T-cell (primary cell): ENCODE results near the gene TYK2. TPM values are rescaled to one million over a fixed set of nuclear protein-coding genes. Genes with fewer than 3 reads are reported as not detected.

ENCODE experiments used
- ATAC-seq, 4 experiments: fragments of 200-7000 bp in 3 of 4; fragments of 150-1000 bp in 1 of 4; cut with Tn5 transposase; replicated peaks in 1 of 4; 1 replicate in 3 of 4; 2 replicates in 1 of 4; pipeline ENCODE4 v1.10.0; 2021; ENCODE audit warnings: moderate library complexity in 3 of 4, mild to moderate bottlenecking in 2 of 4, moderate number of reproducible peaks in 1 of 4
- CTCF ChIA-PET, 2 donors: fragments of 300-600 bp; sonication (Branson Sonifier 250); formaldehyde crosslinking; loops; one replicate each; lab custom pipeline; 2022; ENCODE audit warnings: antibody characterized with exemption in 2 of 2; lab: Charles Lee
- POLR2A ChIA-PET, 2 donors: fragments of 300-600 bp; sonication (Branson Sonifier 250); formaldehyde crosslinking; loops; one replicate each; lab custom pipeline; 2022; ENCODE audit warnings: antibody characterized with exemption in 2 of 2; lab: Charles Lee
- DNase-seq, 35 experiments: peaks; one replicate each; pipeline versions ENCODE4 v3.0.0 to v3.0.0-alpha.2; 2013 to 2023
- H3K27ac ChIP-seq: one replicate; pipeline ENCODE4 v1.5.1; 2013; ENCODE audit warnings: low read length
- H3K27me3 ChIP-seq, 2 experiments: replicated peaks in 1 of 2; 1 replicate in 1 of 2; 2 replicates in 1 of 2; pipeline versions ENCODE4 v1.6.1 to v1.7.0; 2013; ENCODE audit warnings: low read length in 1 of 2, mixed read lengths in 1 of 2; ENCODE audit not compliant: control insufficient read depth in 2 of 2, insufficient read depth in 2 of 2; ENCODE audit errors: extremely low read depth in 1 of 2
- H3K36me3 ChIP-seq, 2 donors: 1 replicate in 1 of 2; 2 replicates in 1 of 2; pipeline versions ENCODE4 v1.6.1 to v1.7.0; 2013; ENCODE audit warnings: low read length in 1 of 2; ENCODE audit not compliant: control insufficient read depth in 2 of 2, insufficient read depth in 1 of 2; ENCODE audit errors: extremely low read depth in 1 of 2
- H3K4me1 ChIP-seq, 2 experiments: 1 replicate in 1 of 2; 2 replicates in 1 of 2; pipeline versions ENCODE4 v1.6.1 to v1.7.0; 2013; ENCODE audit warnings: low read length in 2 of 2, mixed read lengths in 1 of 2; ENCODE audit not compliant: insufficient read depth in 2 of 2, control insufficient read depth in 1 of 2; ENCODE audit errors: extremely low read depth in 1 of 2
- H3K4me3 ChIP-seq, 2 donors: 1 replicate in 1 of 2; 2 replicates in 1 of 2; pipeline versions ENCODE4 v1.5.1 to v1.7.0; 2013; ENCODE audit warnings: mild to moderate bottlenecking in 2 of 2, low read length in 1 of 2, moderate library complexity in 1 of 2; ENCODE audit not compliant: control insufficient read depth in 1 of 2; ENCODE audit errors: extremely low read depth in 1 of 2
- H3K9me3 ChIP-seq: 2 replicates; pipeline ENCODE4 v1.7.0; 2013
- H3K27ac Mint-ChIP-seq, 2 donors: one replicate each; pipeline ENCODE4 v1.8.0; 2020 to 2021; ENCODE audit warnings: mild to moderate bottlenecking in 2 of 2, mixed read lengths in 2 of 2
- H3K27me3 Mint-ChIP-seq, 2 donors: one replicate each; pipeline ENCODE4 v1.8.0; 2021 to 2022; ENCODE audit warnings: mixed read lengths in 2 of 2
- H3K36me3 Mint-ChIP-seq: one replicate; pipeline ENCODE4 v1.8.0; 2021; ENCODE audit warnings: mixed read lengths
- H3K4me1 Mint-ChIP-seq, 3 donors: one replicate each; pipeline ENCODE4 v1.8.0; 2020 to 2022; ENCODE audit warnings: mixed read lengths in 3 of 3, mild to moderate bottlenecking in 1 of 3
- H3K4me3 Mint-ChIP-seq, 3 donors: one replicate each; pipeline ENCODE4 v1.8.0; 2020 to 2022; ENCODE audit warnings: mild to moderate bottlenecking in 3 of 3, mixed read lengths in 3 of 3, moderate library complexity in 3 of 3
- H3K9me3 Mint-ChIP-seq, 3 donors: one replicate each; pipeline ENCODE4 v1.8.0; 2020 to 2022; ENCODE audit warnings: mixed read lengths in 3 of 3
- WGBS: methylation state at CpG from one replicate; pipeline ENCODE4 v1.1.5; 2013; ENCODE audit warnings: missing lambda C conversion rate; ENCODE audit not compliant: insufficient coverage; 5-methylcytosine and 5-hydroxymethylcytosine counted together
- total RNA-seq, 35 experiments: library from RNA in 6 of 35; stranded (reverse) in 6 of 35; fragments of 120-200 nt in 1 of 35; gene quantifications; one replicate each; pipeline versions ENCODE4 v1.2.1 to v1.2.4 and lab custom pipeline; 2013 to 2026

The TYK2 gene
- total RNA-seq, 5 donors from 2014 or later (not counting 1 experiment from before 2014, with no cell fraction given) = 277 to 346 (median 323) TPM

GRCh38 chr19:10333758-10334587 lies 46.4 kb downstream of the TYK2 start:
- peak overlapping the region; percentile 94 to 97 for H3K27ac Mint-ChIP-seq
- H3K36me3 Mint-ChIP-seq = peaks cover 11% of the 10 kb centered on the region
- Histone ChIP-seq H3K27me3 (no peaks in the 10 kb centered on the region), H3K36me3 (peaks cover 34 to 40% of the 10 kb centered on the region in 2 donors), H3K4me3 (peak overlapping the region; percentile 71 to 89), H3K9me3 (no peaks in the 10 kb centered on the region), H3K27ac (peak overlapping the region; percentile 44), H3K4me1 (peaks cover 18 to 66% of the 10 kb centered on the region in 2 experiments)
- CTCF ChIA-PET = interaction anchor here in 1 of 2 donors (0.6 to 1.9 kb wide), 6 partner anchors 47 to 334 kb away, joined by 3 to 5 read pairs (median 4); partner anchors contain the start of genes ICAM1 and TYK2
- POLR2A ChIA-PET = interaction anchor here (0.6 kb wide), 5 partner anchors 26 to 301 kb away, joined by 3 to 8 read pairs (median 5); no protein-coding TSS in a partner anchor
- no peaks in the 10 kb centered on the region for H3K27me3 Mint-ChIP-seq
- ATAC-seq = peak in 1 of 4 experiments; percentile 0
- peaks cover 35 to 46% (median 44%) of the 10 kb centered on the region in 3 donors for H3K4me1 Mint-ChIP-seq
- peak overlapping the region; percentile 92 to 95 (median 93) for H3K4me3 Mint-ChIP-seq
- 65% methylated on average over 44 of the region's 44 CpGs for WGBS
- H3K9me3 Mint-ChIP-seq = no peaks in the 10 kb centered on the region
- no peak for DNase-seq

GRCh38 chr19:10332965-10333757 lies 47.2 kb downstream of the TYK2 start, which contains the start of gene RAVER1:
RAVER1 (minus strand) TSS chr19:10333529; CDS start chr19:10333507, 22 bp downstream.
- H3K4me1 ChIP-seq = peaks cover 12 to 58% of the 10 kb centered on the region in 2 experiments
- peak within 1 kb of the TSS; percentile 92 to 95 (median 93) for H3K4me3 Mint-ChIP-seq
- peak within 1 kb of the TSS; percentile 71 to 89 for H3K4me3 ChIP-seq
- CTCF ChIA-PET = interaction anchor here in 1 of 2 donors (0.6 to 1.9 kb wide), 6 partner anchors 47 to 333 kb away, joined by 3 to 5 read pairs (median 4); partner anchors contain the start of genes ICAM1 and TYK2
- POLR2A ChIA-PET = interaction anchor here (0.6 kb wide), 5 partner anchors 26 to 302 kb away, joined by 3 to 8 read pairs (median 5); no protein-coding TSS in a partner anchor
- H3K27ac Mint-ChIP-seq = peak within 1 kb of the TSS; percentile 94 to 97
- WGBS = under 1% methylated on average over 66 of the region's 82 CpGs
- H3K36me3 Mint-ChIP-seq = peaks cover 11% of the 10 kb centered on the region
- H3K36me3 ChIP-seq = peaks cover 35 to 48% of the 10 kb centered on the region in 2 donors
- no peaks in the 10 kb centered on the region for H3K27me3 ChIP-seq
- no peaks in the 10 kb centered on the region for H3K9me3 ChIP-seq
- peak within 1 kb of the TSS; percentile 72 for H3K27ac ChIP-seq
- no peaks in the 10 kb centered on the region for H3K27me3 Mint-ChIP-seq
- ATAC-seq (peak; percentile 93 to 99 (median 98)), DNase-seq (peak; percentile 91 to 100 (median 97))
- no peaks in the 10 kb centered on the region for H3K9me3 Mint-ChIP-seq
- H3K4me1 Mint-ChIP-seq = peaks cover 27 to 38% (median 36%) of the 10 kb centered on the region in 3 donors

GRCh38 chr19:10332158-10332964 lies 48.0 kb downstream of the TYK2 start:
- H3K27ac ChIP-seq = peak overlapping the region; percentile 37
- ChIA-PET CTCF (interaction anchor here in 1 of 2 donors (0.6 to 1.9 kb wide), 2 partner anchors 33 to 74 kb away, joined by 3 to 5 read pairs; no protein-coding TSS in a partner anchor), POLR2A (interaction anchor here in 1 of 2 donors (0.7 kb wide), 1 partner anchor 763 kb away, joined by 3 read pairs; no protein-coding TSS in a partner anchor)
- H3K36me3 ChIP-seq = peaks cover 40 to 53% of the 10 kb centered on the region in 2 donors
- Mint-ChIP-seq H3K27ac (peak overlapping the region; percentile 94 to 97), H3K4me1 (peaks cover 27 to 36% (median 34%) of the 10 kb centered on the region in 3 donors), H3K4me3 (peak overlapping the region; percentile 92 to 95 (median 93)), H3K36me3 (peaks cover 11% of the 10 kb centered on the region), H3K9me3 (no peaks in the 10 kb centered on the region), H3K27me3 (no peaks in the 10 kb centered on the region)
- no peak for DNase-seq
- 70% methylated on average over 10 of the region's 18 CpGs for WGBS
- ATAC-seq = no peak
- H3K9me3 ChIP-seq = no peaks in the 10 kb centered on the region
- H3K27me3 ChIP-seq = no peaks in the 10 kb centered on the region
- H3K4me3 ChIP-seq = peak overlapping the region; percentile 71 to 89
- peaks cover 12 to 50% of the 10 kb centered on the region in 2 experiments for H3K4me1 ChIP-seq

- H3K36me3 ChIP-seq = peaks cover 29 to 61% of the 10 kb centered on the region in 2 donors
- Mint-ChIP-seq H3K36me3 (peaks cover 12% of the 10 kb centered on the region), H3K27ac (no peak overlapping the region), H3K9me3 (no peaks in the 10 kb centered on the region), H3K27me3 (no peaks in the 10 kb centered on the region), H3K4me3 (no peak overlapping the region), H3K4me1 (peaks cover 21 to 29% (median 26%) of the 10 kb centered on the region in 3 donors)
- ChIA-PET POLR2A (no interaction called here), CTCF (interaction anchor here in 1 of 2 donors (0.7 kb wide), 1 partner anchor 489 kb away, joined by 3 read pairs; no protein-coding TSS in a partner anchor)
- no peak overlapping the region for H3K4me3 ChIP-seq
- peaks cover 12 to 30% of the 10 kb centered on the region in 2 experiments for H3K4me1 ChIP-seq
- no peak for DNase-seq
- no peaks in the 10 kb centered on the region for H3K9me3 ChIP-seq
- H3K27me3 ChIP-seq = no peaks in the 10 kb centered on the region
- 96% methylated on average over 12 of the region's 13 CpGs for WGBS
- ATAC-seq = no peak
- no peak overlapping the region for H3K27ac ChIP-seq
Observed at GRCh38 chr19:10329555-10329954, 50.8 kb downstream of the TYK2 start.

DNA sequence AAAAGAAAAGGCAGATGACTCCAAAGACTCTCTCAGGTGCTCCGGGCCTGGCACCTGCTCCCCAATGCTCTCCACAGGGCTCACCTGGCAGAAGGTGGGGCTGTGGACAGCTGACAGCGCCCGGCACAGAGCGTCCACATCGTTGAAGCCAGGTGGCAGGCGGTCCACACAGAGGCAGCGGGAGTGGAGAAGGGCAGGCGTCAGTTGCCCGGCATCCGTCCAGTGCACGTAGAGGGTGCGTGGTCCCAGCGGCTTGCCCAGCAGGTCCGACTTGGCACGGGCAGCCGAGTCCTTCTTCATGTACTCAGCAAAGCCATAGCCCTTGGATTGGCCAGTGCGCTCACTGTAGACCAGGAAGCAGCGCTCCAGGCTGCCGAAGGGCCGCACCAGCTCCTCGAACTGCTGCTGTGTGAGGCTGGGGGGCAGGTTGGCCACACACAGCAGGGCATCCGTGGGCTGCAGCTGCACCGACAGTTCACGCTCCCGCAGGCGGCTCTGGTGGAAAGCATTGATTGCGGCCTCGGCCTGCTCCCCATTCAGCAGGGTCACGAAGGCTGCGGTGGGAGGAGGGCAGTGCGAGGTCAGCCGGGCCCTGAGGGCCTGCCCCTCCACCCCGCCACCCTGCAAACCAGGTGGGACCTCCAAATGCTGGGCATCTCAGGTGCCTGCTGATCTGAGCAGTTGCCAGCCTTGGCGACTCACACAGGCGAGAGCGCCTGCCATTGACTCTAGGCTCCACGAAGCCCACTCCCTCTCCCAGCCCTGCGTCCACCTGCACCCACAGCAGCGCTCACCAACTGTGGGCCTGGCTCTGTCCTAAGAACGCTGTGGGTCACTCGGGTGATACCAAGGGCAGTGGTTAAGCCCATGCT lies 51.6 kb downstream of the TYK2 start:
- H3K4me3 Mint-ChIP-seq = no peak overlapping the region
- no peak overlapping the region for H3K27ac Mint-ChIP-seq
- peaks cover 10% of the 10 kb centered on the region for H3K36me3 Mint-ChIP-seq
- H3K9me3 Mint-ChIP-seq = no peaks in the 10 kb centered on the region
- no peak for ATAC-seq
- no peaks in the 10 kb centered on the region for H3K27me3 Mint-ChIP-seq
- ChIA-PET CTCF (no interaction called here), POLR2A (no interaction called here)
- no peak for DNase-seq
- no peak overlapping the region for H3K4me3 ChIP-seq
- no peak overlapping the region for H3K27ac ChIP-seq
- 97% methylated on average over 39 of the region's 41 CpGs for WGBS
- peaks cover 20 to 23% (median 23%) of the 10 kb centered on the region in 3 donors for H3K4me1 Mint-ChIP-seq
- H3K27me3 ChIP-seq = no peaks in the 10 kb centered on the region
- peaks cover 29 to 62% of the 10 kb centered on the region in 2 donors for H3K36me3 ChIP-seq
- no peaks in the 10 kb centered on the region for H3K9me3 ChIP-seq
- peaks cover 10 to 22% of the 10 kb centered on the region in 2 experiments for H3K4me1 ChIP-seq
